Panc1 (cell line): Measurements from ENCODE around the gene FMNL3. TPM values are rescaled to one million over a fixed set of nuclear protein-coding genes. Genes with fewer than 3 reads are reported as not detected.

Experiments
- ATAC-seq: fragments of 200-7000 bp; cut with Tn5 transposase; 2 replicates; pipeline ENCODE4 v1.9.1; 2020; ENCODE audit warnings: mild to moderate bottlenecking, moderate library complexity
- BruUV-seq: library from RNA; stranded (reverse); fragments of 400-500 nt; replicated peaks from 2 replicates; lab custom pipeline; 2021; lab: Mats Ljungman, UMichigan
- CTCF ChIA-PET: fragments of 300-600 bp; sonication (Branson Sonifier 250); formaldehyde crosslinking; loops from one replicate; lab custom pipeline; 2022; ENCODE audit warnings: antibody characterized with exemption; lab: Charles Lee
- POLR2A ChIA-PET: fragments of 300-600 bp; sonication (Branson Sonifier 250); formaldehyde crosslinking; loops from one replicate; lab custom pipeline; 2022; ENCODE audit warnings: antibody characterized with exemption; lab: Charles Lee
- DNase-seq: peaks from one replicate; pipeline ENCODE4 v3.0.0-alpha.2; 2010; ENCODE audit warnings: low read depth, low spot score
- H3K27ac ChIP-seq: 2 replicates; pipeline ENCODE4 v1.5.1; 2011; ENCODE audit warnings: mild to moderate bottlenecking, low read length, inconsistent platforms
- H3K27me3 ChIP-seq: fragments of 200-500 bp; sonication (Bioruptor generic); 2 replicates; pipeline ENCODE4 v1.6.0; 2014; ENCODE audit warnings: low read length, inconsistent platforms; ENCODE audit not compliant: control insufficient read depth, insufficient read depth
- H3K36me3 ChIP-seq: fragments of 200-500 bp; sonication (Bioruptor generic); 2 replicates; pipeline ENCODE4 v1.5.1; 2014; ENCODE audit warnings: inconsistent platforms, mild to moderate bottlenecking, low read length, moderate library complexity; ENCODE audit not compliant: control insufficient read depth, insufficient read depth
- H3K4me1 ChIP-seq: 2 replicates; pipeline ENCODE4 v1.5.1; 2011; ENCODE audit warnings: inconsistent platforms, mild to moderate bottlenecking, low read length, moderate library complexity; ENCODE audit not compliant: control insufficient read depth, insufficient read depth
- H3K4me3 ChIP-seq, 2 experiments: 2 replicates each; pipeline ENCODE4 v1.5.1; 2011 to 2012; ENCODE audit warnings: low read depth in 2 of 2, low read length in 2 of 2, mild to moderate bottlenecking in 2 of 2, inconsistent platforms in 1 of 2, moderate library complexity in 1 of 2
- H3K9me3 ChIP-seq: fragments of 200-500 bp; sonication (Bioruptor generic); 2 replicates; pipeline ENCODE4 v1.5.1; 2014; ENCODE audit warnings: low read depth, mild to moderate bottlenecking, inconsistent platforms, low read length, moderate library complexity; ENCODE audit not compliant: control insufficient read depth, insufficient read depth
- POLR2AphosphoS5 ChIP-seq: IDR thresholded peaks from 2 replicates; pipeline ENCODE4 v1.6.1; 2012; ENCODE audit warnings: mild to moderate bottlenecking, low read depth, low read length, moderate library complexity
- REST ChIP-seq, 2 experiments: IDR thresholded peaks; 2 replicates each; pipeline ENCODE4 v1.6.1; 2011 to 2012; ENCODE audit warnings: low read depth in 2 of 2, control low read depth in 1 of 2, low read length in 1 of 2, mild to moderate bottlenecking in 1 of 2, moderate library complexity in 1 of 2; ENCODE audit not compliant: insufficient read depth in 1 of 2
- SIN3A ChIP-seq: IDR thresholded peaks from 2 replicates; pipeline ENCODE4 v1.6.1; 2012; ENCODE audit warnings: low read depth, mild to moderate bottlenecking, low read length, moderate library complexity, borderline replicate concordance; ENCODE audit not compliant: insufficient read depth
- TCF7L2 ChIP-seq: IDR thresholded peaks from 2 replicates; pipeline ENCODE4 v1.6.1; 2011; ENCODE audit warnings: mild to moderate bottlenecking, low read depth, low read length, inconsistent platforms
- in situ Hi-C: cut with HindIII; loops from 2 replicates; pipeline ENCODE4 v1.10.0; 2016; ENCODE audit warnings: low sequenced_read_pairs, low pct_unique_long_range_greater_than_20kb
- intact Hi-C: fragments of 100-400 bp; cut with micrococcal nuclease; formaldehyde crosslinking; loops from one replicate; pipeline ENCODE4 v1.10.0; 2022; ENCODE audit not compliant: unreplicated experiment
- total RNA-seq: library from RNA; stranded (reverse); gene quantifications from one replicate; pipeline ENCODE4 v1.2.1, GENCODE V29; 2021; ENCODE audit not compliant: unreplicated experiment
- TF ChIP-seq, protein P1 (sequence below): fragments of 450-650 bp; IDR thresholded peaks from 2 replicates; pipeline ENCODE4 v1.5.1; 2017; ENCODE audit warnings: mild to moderate bottlenecking

Gene FMNL3
- total RNA-seq, 1 experiment from 2014 or later: 25.7 TPM

- Histone ChIP-seq H3K9me3 (no peaks in the 10 kb centered on the region), H3K27me3 (no peaks in the 10 kb centered on the region), H3K36me3 (no peaks in the 10 kb centered on the region), H3K27ac (no peak overlapping the region), H3K4me1 (no peaks in the 10 kb centered on the region), H3K4me3 (no peak overlapping the region)
- ChIA-PET POLR2A (no interaction called here), CTCF (no interaction called here)
- no peak for ATAC-seq
- no TSS peak for BruUV-seq
- no peak for TF ChIP-seq SIN3A
- TF ChIP-seq, protein P1, sequence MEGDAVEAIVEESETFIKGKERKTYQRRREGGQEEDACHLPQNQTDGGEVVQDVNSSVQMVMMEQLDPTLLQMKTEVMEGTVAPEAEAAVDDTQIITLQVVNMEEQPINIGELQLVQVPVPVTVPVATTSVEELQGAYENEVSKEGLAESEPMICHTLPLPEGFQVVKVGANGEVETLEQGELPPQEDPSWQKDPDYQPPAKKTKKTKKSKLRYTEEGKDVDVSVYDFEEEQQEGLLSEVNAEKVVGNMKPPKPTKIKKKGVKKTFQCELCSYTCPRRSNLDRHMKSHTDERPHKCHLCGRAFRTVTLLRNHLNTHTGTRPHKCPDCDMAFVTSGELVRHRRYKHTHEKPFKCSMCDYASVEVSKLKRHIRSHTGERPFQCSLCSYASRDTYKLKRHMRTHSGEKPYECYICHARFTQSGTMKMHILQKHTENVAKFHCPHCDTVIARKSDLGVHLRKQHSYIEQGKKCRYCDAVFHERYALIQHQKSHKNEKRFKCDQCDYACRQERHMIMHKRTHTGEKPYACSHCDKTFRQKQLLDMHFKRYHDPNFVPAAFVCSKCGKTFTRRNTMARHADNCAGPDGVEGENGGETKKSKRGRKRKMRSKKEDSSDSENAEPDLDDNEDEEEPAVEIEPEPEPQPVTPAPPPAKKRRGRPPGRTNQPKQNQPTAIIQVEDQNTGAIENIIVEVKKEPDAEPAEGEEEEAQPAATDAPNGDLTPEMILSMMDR: no peak
- TF ChIP-seq REST (IDR thresholded peaks at IDR 0.05; ENCODE audit: insufficient read depth in 1 of 2, low read depth in 2 of 2, low read length in 1 of 2): no peak
- no peak for TF ChIP-seq POLR2AphosphoS5
- TF ChIP-seq TCF7L2: no peak
- DNase-seq: no peak
- intact Hi-C loops (no loop called here), in situ Hi-C loops (no loop called here)
These were observed 43.0 kb downstream of the FMNL3 start for GRCh38 chr12:49664167-49664566.

DNA sequence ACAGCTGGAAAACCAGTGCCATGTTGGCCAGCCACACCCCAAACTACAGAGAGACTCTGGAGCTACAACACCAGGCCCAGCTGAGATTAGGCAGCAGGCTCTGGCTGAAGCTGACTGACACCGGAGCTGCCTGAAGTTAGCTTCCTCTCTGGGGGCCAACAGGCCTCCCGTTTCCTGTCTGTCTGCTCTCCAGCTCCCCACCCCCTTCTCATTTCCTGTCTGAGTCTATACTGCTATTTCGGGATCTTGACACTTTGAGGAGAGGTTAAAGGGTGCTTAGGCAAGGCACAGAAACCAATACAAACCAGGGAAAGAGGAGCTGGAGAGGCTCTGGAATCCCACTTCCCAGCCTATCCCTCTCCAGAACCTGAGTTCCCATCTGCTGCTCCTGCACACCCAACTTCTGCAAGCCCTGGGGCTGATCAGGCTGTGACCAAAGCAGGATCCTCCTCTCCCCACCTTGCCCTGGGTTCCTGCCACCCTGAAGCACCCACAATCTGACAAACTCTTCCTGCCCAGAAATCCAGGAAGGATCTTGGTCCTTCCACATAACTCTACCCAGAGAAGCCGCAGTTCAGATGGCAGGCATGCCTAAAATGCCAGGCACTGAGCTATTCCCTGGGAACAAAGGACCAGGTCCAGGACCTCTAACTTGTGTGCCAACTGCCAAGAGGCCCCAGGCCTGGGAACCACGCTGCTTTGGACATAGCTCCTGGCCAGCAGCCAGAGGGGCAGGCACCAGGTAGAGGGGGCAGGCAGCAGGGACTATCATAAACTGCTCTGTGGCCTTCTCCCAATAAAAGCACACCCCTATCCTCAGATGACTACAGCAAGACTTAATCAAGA, 44.0 kb downstream of the FMNL3 start:
- Histone ChIP-seq H3K27me3 (no peaks in the 10 kb centered on the region), H3K4me3 (no peak overlapping the region), H3K27ac (no peak overlapping the region), H3K4me1 (no peaks in the 10 kb centered on the region), H3K9me3 (no peaks in the 10 kb centered on the region), H3K36me3 (no peaks in the 10 kb centered on the region)
- ChIA-PET CTCF (interaction anchor here (1.2 kb wide), 1 partner anchor 78 kb away, joined by 3 read pairs; the partner anchor contains the start of gene TMBIM6), POLR2A (no interaction called here)
- BruUV-seq: no TSS peak
- intact Hi-C loops: no loop called here
- in situ Hi-C loops: no loop called here
- TF ChIP-seq, protein P1: no peak
- TF ChIP-seq SIN3A: no peak
- no peak for TF ChIP-seq REST (IDR thresholded peaks at IDR 0.05; ENCODE audit: insufficient read depth in 1 of 2, low read depth in 2 of 2, low read length in 1 of 2)
- TF ChIP-seq TCF7L2: no peak
- TF ChIP-seq POLR2AphosphoS5: no peak
- DNase-seq (peak; percentile 13), ATAC-seq (peak; percentile 41; the same call in 1 of the 2 replicates)
